ENCODE data around the gene MED9. TPM values are rescaled to one million over a fixed set of nuclear protein-coding genes. Genes with fewer than 3 reads are reported as not detected.
A peak's percentile ranks its signal among the peaks of the same experiment; 100 is the strongest.
"Not testable (repeated sequence)": the region's sequence is repeated elsewhere in the genome, so short reads cannot be mapped to it uniquely, and the experiment has no call there.

The MED9 gene
- total RNA-seq (ENCODE audit: low replicate concordance) = 19.1 and 19.3 TPM in 2 replicates
- long read RNA-seq, transcript MED9-201 (2 exons, 2,228 nt) = major isoform, 62 of 70 reads
- long read RNA-seq, partial matches to known transcripts = 0 of 70 reads
- long read RNA-seq, other reads (novel, unspliced or antisense) = 4 of 70 reads

GRCh38 chr17:17476865-17477467 lies at the start of gene MED9:
Gene MED9 (plus strand): TSS chr17:17477000. CDS start chr17:17477042, 42 bp downstream.
- TF ChIP-seq CTCF (conservative IDR thresholded peaks at IDR 0.05) = no peak
- Mint-ChIP-seq H3K9me3 (no peaks in the 10 kb centered on the region), H3K4me3 (peak within 1 kb of the TSS; percentile 94), H3K4me1 (ENCODE audit: unreplicated experiment) (peaks cover 7% of the 10 kb centered on the region), H3K27me3 (peaks cover 25% of the 10 kb centered on the region), H3K36me3 (peaks cover 4% of the 10 kb centered on the region), H3K27ac (peak within 1 kb of the TSS; percentile 93)
- peak; percentile 93 for DNase-seq (ENCODE audit: extremely low spot score, unreplicated experiment)

- no peak for DNase-seq (ENCODE audit: extremely low spot score, unreplicated experiment)
- no peaks in the 10 kb centered on the region for H3K4me1 Mint-ChIP-seq (ENCODE audit: unreplicated experiment)
- no peak overlapping the region for H3K4me3 Mint-ChIP-seq
- no peak for TF ChIP-seq CTCF (conservative IDR thresholded peaks at IDR 0.05)
- H3K27me3 Mint-ChIP-seq = peaks cover 23% of the 10 kb centered on the region
- H3K9me3 Mint-ChIP-seq = no peaks in the 10 kb centered on the region
- H3K36me3 Mint-ChIP-seq = no peaks in the 10 kb centered on the region
- no peak overlapping the region for H3K27ac Mint-ChIP-seq
These were observed 47.6 kb upstream of the MED9 start for GRCh38 chr17:17429222-17429621.

GRCh38 chr17:17430924-17431323 lies 45.9 kb upstream of the MED9 start:
- DNase-seq (ENCODE audit: extremely low spot score, unreplicated experiment); H3K4me3 Mint-ChIP-seq; H3K9me3 Mint-ChIP-seq; H3K36me3 Mint-ChIP-seq; H3K27ac Mint-ChIP-seq; H3K4me1 Mint-ChIP-seq (ENCODE audit: unreplicated experiment): not testable (repeated sequence)
- H3K27me3 Mint-ChIP-seq = peaks cover 29% of the 10 kb centered on the region

GRCh38 chr17:17431605-17432004 lies 45.2 kb upstream of the MED9 start:
- H3K4me1 Mint-ChIP-seq (ENCODE audit: unreplicated experiment) = no peaks in the 10 kb centered on the region
- no peak for DNase-seq (ENCODE audit: extremely low spot score, unreplicated experiment)
- H3K4me3 Mint-ChIP-seq = no peak overlapping the region
- H3K27ac Mint-ChIP-seq = no peak overlapping the region
- H3K9me3 Mint-ChIP-seq = no peaks in the 10 kb centered on the region
- no peak for TF ChIP-seq CTCF (conservative IDR thresholded peaks at IDR 0.05)
- peaks cover 29% of the 10 kb centered on the region for H3K27me3 Mint-ChIP-seq
- H3K36me3 Mint-ChIP-seq = no peaks in the 10 kb centered on the region

GRCh38 chr17:17433000-17433703 lies 43.6 kb upstream of the MED9 start:
- H3K27me3 Mint-ChIP-seq = peaks cover 23% of the 10 kb centered on the region
- TF ChIP-seq CTCF (conservative IDR thresholded peaks at IDR 0.05) = no peak
- no peak for DNase-seq (ENCODE audit: extremely low spot score, unreplicated experiment)
- H3K36me3 Mint-ChIP-seq = no peaks in the 10 kb centered on the region
- H3K9me3 Mint-ChIP-seq = no peaks in the 10 kb centered on the region
- no peak overlapping the region for H3K27ac Mint-ChIP-seq
- no peak overlapping the region for H3K4me3 Mint-ChIP-seq
- no peaks in the 10 kb centered on the region for H3K4me1 Mint-ChIP-seq (ENCODE audit: unreplicated experiment)

GRCh38 chr17:17434477-17434876 lies 42.3 kb upstream of the MED9 start:
- H3K9me3 Mint-ChIP-seq = no peaks in the 10 kb centered on the region
- H3K27me3 Mint-ChIP-seq = peaks cover 23% of the 10 kb centered on the region
- H3K36me3 Mint-ChIP-seq = no peaks in the 10 kb centered on the region
- no peak overlapping the region for H3K27ac Mint-ChIP-seq
- no peak overlapping the region for H3K4me3 Mint-ChIP-seq
- H3K4me1 Mint-ChIP-seq (ENCODE audit: unreplicated experiment) = no peaks in the 10 kb centered on the region
- DNase-seq (ENCODE audit: extremely low spot score, unreplicated experiment) = no peak
- no peak for TF ChIP-seq CTCF (conservative IDR thresholded peaks at IDR 0.05)
